GM12872 (cell line): ENCODE results near the gene CD74.

Experiments used
- TF ChIP-seq, protein P1 (sequence below): IDR thresholded peaks from 3 replicates; pipeline ENCODE4 v1.5.1; 2011; ENCODE audit warnings: low read depth, mild to moderate bottlenecking, low read length, moderate library complexity; ENCODE audit not compliant: insufficient read depth

The CD74 gene

DNA sequence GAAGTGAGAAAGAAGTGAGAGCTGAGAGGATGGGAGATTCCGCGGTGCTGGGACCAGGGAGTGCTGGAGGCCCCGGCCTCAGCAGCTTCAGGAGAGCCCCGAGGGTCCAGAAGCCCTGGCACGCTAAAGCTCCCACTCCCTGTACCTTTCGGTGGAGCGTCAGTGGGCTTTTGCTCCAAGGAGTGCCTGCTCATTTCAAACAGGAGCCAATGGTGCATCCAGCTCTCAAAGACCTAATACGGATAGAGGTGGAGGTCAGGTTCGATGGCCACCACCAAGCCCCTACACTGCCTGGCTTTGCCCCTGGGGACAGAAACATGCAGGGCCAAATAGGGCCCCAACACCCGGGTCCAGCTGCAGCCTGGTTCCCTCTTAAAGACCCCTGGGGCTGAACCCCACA is 8.2 kb downstream of the CD74 start:
- TF ChIP-seq, protein P1, sequence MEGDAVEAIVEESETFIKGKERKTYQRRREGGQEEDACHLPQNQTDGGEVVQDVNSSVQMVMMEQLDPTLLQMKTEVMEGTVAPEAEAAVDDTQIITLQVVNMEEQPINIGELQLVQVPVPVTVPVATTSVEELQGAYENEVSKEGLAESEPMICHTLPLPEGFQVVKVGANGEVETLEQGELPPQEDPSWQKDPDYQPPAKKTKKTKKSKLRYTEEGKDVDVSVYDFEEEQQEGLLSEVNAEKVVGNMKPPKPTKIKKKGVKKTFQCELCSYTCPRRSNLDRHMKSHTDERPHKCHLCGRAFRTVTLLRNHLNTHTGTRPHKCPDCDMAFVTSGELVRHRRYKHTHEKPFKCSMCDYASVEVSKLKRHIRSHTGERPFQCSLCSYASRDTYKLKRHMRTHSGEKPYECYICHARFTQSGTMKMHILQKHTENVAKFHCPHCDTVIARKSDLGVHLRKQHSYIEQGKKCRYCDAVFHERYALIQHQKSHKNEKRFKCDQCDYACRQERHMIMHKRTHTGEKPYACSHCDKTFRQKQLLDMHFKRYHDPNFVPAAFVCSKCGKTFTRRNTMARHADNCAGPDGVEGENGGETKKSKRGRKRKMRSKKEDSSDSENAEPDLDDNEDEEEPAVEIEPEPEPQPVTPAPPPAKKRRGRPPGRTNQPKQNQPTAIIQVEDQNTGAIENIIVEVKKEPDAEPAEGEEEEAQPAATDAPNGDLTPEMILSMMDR = no peak

DNA sequence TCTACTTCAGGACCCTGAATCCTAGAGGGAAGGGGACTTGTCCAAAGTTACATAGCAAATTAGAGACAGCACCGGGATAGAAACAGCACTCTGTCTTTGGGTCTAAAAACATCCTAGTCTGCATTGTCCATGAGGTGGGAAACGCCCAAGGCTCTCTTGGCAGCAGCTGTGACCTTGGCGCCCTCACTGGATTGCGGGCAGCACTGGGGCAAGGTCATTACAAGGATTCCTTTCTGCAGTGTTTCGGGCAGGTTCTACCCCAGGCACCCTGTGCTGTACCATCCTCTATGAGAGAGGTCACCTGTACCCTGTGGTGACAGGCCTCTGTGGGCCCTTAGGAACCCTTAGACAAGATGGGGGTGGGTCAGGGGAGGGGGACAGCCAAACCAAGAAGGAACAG is 8.6 kb downstream of the CD74 start:
- TF ChIP-seq, protein P1 = no peak

DNA sequence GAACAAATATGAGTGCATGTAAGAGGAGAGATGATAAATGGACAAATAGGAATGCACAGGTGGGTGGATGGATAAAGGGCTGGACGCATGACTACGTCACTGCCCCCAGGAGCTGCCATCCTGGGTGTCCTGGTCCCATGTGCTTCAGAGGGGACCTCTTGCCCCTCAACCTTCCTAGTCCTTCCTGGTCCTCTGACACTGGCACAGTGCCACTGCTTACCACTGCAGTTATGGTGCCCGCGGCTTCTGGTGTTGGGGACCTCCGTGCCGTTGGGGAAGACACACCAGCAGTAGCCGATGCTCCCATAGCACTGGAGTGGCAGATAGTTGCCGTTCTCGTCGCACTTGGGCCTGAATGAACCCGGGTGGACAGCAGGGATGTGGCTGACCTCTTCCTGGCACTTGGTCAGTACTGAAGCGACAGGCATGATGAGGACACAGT is 9.8 kb downstream of the CD74 start:
- TF ChIP-seq, protein P1 = no peak

DNA sequence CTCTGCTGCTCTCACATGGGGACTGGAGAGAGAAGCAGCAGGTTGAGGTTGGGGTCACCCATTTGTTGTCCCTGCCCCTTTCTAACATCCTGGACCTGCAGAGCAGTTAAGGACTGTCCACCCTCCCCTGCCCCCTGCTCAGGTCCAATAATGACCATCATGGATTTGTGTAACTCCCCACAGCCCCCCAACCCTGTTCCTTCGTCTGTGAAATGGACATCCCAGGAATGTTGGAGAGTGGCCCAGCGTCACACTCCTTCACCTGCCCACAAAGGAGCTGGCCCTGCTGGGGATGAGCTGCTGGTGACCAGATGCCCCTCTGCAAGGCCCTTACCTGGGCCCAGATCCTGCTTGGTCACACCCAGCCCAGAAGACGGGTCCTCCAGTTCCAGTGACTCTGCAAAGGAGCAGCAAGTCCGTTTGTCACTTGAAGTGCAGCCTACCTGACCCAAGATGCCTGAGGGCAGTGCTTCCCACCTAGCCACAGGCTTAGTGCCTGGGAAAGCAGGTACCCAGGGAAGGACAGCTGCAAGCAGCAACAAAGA is 10.4 kb downstream of the CD74 start:
- TF ChIP-seq, protein P1 = no peak

DNA sequence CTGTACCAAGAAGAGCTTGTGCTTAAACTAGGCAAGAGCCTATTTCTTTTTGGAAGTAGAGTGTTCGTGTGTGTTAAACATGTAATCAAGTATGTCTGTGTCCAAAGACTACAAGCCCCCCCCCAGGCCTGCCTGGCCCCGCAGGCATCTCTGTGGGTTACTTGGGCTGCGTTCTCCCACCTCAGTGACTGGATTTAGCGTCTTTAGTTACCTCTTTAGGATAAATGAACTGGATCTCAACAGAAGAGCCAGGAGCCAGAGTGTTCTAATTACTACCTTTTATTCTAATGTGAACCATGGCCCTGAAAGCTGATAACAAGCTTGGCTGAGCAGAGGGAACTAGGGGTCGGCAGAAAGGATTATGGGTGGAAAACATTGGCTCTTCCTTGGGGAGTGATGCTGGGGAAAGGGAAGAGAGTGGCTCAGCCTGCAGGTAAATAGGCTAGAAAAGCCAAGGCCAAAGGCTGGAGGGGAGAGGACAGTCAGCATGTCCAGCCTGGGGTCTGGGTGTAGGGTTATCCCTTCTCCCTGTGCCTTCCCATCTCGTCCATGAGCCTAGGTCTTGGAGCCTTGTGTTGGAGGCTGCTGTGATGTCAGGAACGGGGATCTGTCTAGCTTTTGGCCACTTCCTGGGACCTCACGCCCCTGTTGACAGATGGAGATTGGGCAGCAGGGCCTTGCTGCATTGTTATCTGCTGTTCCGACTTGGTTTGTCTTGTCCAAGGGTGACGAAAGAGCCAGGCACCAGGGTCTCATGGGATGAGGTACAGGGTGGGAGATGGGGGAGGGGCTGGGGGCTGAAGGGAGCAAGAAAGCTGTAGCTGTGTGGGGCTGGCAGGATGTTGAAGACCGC is 11.1 kb downstream of the CD74 start:
- TF ChIP-seq, protein P1 = no peak

DNA sequence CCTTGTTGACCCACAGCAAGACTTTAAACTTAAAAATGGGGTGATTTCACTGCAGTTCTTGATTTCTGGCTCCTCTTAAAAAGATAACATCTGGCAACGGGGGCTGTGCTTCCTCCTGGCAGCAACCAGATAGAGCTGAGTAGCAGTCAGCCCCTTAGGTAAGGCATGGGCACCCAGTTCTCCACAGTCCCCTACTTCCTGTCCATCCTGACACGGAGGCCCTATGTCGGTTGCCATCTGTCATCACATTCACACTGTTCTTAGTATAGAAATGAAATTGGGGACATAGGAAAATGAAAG is 11.7 kb downstream of the CD74 start:
- TF ChIP-seq, protein P1 = no peak

DNA sequence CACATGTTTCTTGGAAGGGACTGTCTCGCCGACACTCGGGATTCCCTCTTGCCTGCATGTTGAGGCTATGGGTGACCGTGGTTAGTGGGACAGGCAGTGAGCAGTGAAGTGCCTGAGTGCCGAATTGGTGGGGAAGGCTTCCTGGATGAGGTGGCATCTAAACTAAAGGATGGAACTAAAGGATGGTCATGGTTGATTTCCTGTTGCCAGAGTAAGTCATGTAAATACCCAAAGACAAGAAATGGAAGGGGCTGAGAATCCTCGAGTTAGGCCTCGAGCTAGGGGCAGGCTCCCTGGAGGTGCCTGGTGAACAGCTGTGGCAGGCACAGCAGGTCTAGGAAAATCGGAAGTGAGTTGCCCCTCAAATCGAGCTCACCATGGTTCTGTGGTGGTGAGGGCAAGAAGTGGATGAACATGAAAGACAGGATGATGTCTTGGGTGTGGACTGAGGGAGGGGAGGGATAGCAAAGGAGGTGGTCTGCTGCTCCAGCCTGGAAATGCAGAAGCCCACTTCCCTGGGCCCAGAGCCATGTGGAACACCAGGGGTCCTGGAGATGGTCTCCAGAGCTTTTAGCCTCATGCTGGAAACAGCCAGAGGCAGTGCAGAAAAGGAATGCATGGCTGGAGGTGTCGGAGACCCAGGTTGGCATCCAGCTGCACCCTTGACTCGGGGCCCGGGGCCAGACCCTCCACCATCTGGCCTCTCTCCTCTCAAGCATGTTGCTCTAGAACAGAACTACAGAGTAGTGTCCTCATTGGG is 12.2 kb downstream of the CD74 start:
- TF ChIP-seq, protein P1 = no peak
